CD4-positive, alpha-beta T cell treated with Interferon alpha-2 for 1 hour (primary cell): ENCODE measurements around the gene TYW1.
A peak's percentile ranks its signal among the peaks of the same experiment; 100 is the strongest.
"Not testable (repeated sequence)": the region's sequence is repeated elsewhere in the genome, so short reads cannot be mapped to it uniquely, and the experiment has no call there.

Experiments used
- DNase-seq, 2 donors: peaks; one replicate each; pipeline ENCODE4 v3.0.0-alpha.2; 2020 to 2022

The TYW1 gene

DNA sequence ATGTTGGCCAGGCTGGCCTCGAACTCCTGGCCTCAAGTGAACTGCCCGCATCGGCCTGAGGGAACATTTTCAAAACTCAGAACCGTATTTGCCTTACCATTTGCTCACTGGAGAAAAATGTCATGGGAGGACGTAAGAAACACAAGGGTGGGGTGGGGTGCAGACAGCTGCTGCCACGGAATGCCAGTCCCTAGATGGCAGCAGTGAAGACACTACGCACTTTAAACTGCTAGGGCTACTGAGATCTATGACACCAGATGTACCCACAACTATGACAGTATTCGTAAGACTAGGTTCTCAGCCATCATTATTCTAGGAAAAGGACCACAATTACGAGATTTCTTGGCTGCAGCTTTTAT lies 2.0 kb upstream of the TYW1 start:
- DNase-seq: peak; percentile 77 to 83

DNA sequence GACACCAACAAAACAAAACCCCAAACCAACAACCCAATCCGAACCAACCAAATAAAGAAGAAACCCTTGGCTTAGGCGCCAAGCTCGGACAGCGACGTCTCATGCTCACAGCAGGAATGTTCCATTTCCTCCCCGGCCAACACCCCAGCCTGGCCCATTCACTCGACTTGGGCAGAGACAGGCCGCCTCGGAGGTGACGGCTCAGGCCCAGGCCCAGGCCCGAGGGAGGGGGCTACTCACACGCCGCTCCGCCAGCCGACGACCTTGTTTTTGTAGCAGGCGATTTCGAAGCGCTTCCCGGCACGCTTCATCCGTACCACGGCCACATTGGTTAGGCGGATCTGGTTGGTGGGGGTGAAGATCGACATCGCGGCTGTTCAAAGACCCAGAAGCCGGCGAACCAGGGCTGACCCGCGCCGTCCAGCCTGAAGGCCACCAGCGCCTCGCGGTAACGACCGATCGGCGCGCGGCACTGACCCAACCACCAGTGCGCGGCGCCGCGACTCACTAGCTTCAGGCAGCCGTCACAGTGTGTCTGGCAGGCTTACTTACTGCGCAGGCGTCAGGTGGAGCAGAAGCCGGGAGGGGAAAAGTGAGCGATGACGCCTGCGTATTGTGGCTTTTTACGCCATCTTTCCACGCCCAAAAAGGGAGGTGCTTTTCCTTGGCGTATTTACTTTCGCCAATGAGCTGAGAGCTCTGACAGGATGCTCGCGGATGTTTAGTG lies 1.4 kb upstream of the TYW1 start, which contains the start of gene SBDS:
Gene SBDS (minus strand): TSS at position 537 of the 727 bp plus-strand sequence. CDS start 169 bp downstream, at position 368.
- DNase-seq: peak; percentile 98

DNA sequence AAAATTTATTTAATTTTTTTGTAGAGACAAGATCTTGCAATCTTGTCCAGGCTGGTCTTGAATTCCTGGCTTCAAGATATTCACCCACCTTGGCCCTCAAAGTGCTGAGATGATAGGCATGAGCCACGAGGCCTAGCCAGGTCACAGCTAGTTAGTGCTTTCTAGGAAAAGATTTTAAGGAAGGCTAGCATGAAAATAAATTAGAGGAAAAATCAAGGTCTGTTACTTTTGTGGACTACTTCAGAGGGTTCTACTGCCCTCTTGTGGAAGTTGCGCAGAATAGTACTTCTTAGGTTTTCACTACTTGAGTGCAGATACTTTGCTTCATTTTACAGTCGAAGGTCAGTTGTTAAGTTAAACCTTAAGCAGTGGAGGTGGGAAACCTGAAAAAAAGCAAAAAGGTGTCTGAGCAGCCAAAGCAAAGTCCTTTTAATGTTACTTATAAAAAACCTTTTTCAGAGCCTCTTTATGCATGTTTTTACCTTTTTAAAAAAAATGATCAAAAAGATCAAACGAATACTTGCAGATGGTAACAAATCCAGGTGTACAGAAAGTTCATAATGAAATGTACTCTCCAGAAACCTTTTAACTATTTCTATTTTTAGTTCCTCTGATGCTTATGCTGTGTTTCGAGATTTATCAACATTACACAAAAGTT lies 4.1 kb downstream of the TYW1 start:
- DNase-seq: peak; percentile 6 to 58

DNA sequence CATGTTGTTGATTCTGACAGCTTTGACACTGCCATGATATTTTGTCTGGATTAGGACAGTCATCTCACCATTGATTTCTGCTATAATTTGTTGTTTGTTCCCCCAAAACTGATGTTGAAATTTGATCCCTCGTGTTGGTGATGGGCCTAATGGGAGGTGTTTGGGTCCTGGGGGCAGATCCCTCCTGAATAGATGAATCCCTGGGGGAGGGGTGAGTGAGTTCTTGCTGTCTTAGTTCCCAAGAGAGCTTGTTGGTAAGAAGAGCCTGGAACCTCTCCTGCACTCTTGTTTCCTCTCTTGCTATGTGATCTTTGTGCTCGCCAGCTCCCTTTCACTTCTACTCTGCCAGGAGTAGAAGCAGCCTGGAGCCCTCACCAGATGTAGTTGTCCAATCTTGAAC lies 7.5 kb downstream of the TYW1 start:
- DNase-seq: not testable (repeated sequence)

DNA sequence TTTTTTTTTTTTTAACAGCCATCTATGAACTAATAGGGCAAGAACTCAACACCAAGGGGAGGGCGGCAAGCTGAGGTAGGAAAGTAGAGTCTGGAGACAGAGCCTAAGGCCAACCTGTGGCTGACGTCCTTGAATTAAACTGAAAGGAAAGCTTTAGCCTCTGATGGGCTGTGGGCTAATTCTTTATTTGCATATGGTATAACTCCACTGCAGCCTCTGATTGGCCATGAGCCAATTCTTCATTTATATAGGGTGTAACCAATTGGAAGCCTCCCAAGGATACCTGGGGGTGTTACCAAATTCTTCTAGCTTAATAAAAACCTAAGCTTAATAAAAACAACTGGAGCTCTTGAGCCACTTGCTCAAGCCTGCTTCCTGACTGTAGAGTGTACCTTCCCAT lies 10.3 kb downstream of the TYW1 start:
- DNase-seq: no peak

DNA sequence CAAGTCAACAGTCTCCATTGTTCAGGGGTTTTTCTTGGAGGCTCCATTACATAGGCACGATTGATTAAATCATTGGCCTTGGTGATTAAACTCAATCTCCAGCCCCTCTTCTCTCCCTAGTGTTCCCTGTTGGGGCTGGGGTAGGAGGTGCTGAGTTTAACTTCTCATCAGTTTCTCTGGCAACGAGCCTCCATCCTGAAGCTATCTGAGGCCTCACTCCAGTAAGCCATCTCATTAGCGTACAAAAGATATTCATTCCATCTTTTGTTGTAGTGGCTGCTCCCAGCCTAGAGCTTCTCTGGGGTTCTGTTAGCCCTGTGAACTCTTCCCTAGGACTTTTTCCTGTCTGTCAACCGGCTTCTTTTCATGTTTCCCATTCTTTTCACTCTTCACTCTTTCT lies 11.6 kb downstream of the TYW1 start:
- no peak for DNase-seq

DNA sequence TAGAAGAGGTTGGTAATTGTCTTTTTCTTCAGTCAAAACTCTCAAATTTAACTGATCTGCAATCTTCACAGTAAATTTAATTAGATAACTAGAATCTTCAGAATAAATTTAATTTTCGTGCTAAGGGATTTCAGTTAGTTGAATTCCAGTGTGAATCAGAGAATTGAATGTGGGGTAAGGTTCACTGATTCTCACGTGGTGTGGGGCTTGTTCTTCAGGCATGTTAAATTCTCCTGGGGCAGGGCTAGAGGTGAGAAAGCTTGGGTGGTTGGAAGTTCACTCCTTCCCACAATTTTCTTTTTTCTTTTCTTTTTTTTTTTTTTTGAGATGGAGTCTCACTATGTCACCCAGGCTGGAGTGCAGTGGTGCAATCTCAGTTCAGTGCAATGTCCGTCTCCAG lies 13.0 kb downstream of the TYW1 start:
- not testable (repeated sequence) for DNase-seq

DNA sequence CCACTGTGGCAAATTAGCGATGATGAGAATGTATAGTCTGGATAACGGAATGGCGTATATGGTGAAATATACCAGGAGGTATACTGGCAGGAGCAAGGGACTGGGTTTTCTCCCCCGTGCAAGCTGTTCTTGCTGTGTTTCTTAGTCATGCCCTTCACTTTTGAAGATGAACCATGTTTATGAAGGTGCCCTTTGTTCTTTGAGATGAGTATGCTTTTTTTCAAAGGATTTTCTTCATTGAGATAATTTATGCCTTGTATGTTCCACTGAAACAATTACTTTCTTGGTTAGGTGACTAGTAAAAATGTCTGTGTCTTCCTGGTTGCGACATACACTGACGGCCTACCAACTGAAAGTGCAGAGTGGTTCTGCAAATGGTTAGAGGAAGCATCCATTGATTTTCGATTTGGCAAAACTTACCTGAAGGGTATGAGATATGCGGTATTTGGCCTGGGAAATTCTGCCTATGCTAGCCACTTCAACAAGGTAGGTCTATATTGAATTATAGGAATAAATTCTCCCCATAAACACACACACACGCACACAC lies 17.5 kb downstream of the TYW1 start:
- DNase-seq: not testable (repeated sequence)

DNA sequence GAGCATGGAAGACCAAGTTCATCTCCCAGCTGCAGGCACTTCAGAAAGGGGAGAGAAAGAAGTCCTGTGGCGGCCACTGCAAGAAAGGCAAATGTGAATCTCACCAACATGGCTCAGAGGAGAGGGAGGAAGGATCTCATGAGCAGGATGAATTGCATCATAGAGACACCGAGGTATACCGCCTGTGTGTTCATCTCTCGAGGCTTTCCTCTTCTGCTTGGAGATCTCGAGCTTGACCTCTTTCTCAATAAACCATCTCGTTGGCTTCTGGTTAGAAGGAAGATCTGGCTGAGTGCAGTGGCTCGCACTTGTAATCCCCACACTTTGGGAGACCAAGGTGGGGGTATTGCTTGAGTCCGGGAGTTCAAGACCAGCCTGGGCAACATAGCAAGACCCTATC lies 21.3 kb downstream of the TYW1 start:
- DNase-seq: not testable (repeated sequence)

DNA sequence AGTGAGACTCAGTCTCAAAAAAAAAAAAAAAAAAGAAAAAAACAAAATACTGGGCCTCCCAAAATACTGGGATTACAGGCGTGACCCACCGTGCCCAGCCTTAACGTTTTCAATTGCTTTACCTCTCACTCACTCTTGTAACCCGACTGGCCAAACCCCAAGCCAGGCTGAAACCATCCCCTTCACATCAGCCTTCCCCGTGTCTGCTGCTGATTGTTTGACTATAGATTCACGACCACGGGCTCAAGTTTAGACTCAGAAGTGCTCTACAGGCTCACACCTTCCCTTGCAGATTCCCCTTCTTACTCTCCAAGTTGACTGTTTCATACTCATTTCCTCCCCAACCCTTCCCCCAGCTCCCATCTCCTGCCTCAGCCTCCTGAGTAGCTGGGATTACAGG lies 22.3 kb downstream of the TYW1 start:
- no peak for DNase-seq

DNA sequence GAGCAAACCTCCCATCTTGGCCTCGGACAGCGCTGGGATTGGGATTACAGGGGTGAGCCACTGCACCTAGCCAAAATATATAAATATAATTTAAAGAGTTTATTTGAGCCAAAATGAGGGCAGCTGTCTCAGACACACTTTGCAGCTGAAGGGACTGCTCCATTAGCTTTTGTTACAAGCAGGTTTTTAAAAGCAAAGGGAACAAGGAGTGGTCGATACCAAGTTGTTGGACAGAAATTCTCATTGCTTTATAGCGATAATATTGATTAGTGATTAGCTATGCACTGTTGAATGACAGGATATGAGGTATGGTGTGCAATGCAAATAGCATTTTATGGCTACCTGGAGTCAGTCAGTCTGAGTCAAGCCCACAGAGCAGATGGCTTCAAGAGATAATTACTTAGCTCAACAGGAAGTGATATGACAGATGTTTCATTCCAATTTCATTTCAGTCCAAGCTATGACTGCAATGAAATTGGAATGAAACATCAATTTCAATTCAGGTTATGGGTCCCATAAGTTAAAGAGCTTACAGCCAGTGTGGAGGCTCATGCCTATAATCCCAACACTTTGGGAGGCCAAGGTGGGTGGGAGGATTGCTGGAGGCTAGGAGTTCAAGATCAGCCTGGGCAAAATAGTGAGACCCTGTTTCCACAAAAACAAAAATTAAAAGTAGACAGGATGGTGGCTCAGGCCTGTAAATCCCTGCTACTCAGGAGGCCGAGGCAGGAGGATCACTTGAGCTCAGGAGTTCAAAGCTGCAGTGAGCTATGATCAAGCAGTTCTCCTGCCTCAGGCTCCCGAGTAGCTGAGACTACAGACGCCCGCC lies 23.1 kb downstream of the TYW1 start:
- no peak for DNase-seq

DNA sequence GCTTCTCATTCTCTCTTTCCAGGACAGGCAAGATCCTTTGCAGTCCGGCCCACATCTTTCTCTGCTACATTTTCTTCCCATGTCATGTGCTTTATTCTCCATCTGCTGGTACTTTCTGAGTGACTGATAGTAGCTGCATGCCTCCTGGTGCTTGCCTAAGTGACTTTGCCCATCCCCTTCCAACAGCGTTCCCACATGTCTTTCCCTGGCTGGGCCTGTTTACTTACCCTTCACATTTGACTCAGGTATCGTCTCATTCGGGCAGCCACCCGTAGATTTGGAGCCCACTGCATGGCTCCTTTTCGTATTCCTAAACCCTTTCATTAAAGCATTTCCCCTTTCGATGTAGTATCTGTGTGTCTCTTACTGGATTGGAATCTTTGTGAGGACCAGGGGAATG lies 24.6 kb downstream of the TYW1 start:
- no peak for DNase-seq

DNA sequence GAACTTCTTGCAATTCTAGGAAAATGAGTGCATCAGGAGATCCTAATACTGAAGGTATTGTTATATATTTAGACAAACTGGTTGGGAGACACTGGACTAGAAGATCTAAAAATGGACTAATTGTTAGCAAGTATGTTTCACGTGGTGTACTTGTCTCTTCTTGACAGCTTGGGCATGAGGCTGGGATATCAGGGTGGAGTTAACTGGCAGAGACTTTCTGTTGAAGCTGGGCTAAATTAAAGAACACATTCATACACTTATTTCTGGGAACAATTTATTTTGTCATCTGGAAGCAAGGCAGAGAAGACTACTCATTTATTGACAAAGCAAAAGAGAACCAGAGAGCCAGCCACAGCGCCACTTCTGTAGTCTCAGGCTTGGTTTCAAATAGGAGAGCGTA lies 25.9 kb downstream of the TYW1 start:
- DNase-seq: no peak

DNA sequence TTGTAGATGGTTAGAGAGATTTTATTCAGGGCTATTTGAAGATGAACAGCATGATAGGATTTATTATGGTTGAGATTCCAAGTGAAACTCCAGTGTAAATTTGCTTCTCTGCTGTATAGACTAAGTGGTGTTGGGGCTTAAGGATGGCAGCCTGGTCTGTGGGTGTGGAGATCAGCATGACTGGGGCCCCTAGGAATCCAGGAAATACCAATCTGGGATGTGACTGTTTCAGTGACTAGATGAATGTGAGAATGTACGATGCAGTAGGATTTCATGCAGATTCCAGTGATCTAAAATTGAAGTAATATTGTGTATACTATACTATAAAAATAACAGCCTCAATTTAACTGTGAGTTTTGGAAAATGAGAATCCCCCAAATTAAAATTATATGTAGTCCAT lies 28.8 kb downstream of the TYW1 start:
- not testable (repeated sequence) for DNase-seq

DNA sequence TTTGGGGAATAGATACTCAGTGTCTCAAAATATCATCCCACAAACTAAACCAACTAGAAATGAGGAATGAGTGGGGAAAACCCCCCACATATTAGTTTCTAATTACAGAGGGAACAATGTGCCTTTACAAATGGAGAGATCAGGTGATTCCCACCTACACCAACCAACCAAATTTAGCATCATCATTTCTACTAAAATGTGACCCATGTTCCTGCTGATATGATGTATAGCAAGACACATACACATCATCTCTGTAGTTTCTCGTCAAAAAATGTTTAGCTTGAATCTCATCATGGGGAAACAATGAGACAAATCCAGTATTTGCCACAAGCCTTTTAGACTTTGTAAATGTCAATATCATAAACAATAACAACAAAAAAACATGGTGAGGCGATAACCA lies 35.1 kb downstream of the TYW1 start:
- DNase-seq: not testable (repeated sequence)

DNA sequence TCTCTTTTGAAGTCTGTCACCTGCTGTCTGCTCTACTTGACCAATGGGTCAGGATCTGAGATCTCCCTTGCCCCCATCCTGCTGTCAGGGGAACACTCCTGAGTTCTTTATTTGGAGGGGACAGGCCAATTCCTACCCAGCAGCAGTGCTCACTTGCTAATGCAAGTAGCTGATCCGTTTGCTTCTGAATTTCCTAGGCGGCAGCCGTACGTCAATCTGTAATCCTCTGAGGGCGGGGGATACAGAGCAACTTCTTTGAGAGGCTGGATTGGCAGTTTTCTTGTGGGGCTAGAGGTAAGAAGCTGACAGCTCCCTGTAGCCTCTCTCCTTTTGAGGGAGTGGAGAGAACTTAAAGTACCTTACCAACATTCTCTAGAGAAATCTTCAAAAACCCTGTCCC lies 36.6 kb downstream of the TYW1 start:
- DNase-seq: no peak

DNA sequence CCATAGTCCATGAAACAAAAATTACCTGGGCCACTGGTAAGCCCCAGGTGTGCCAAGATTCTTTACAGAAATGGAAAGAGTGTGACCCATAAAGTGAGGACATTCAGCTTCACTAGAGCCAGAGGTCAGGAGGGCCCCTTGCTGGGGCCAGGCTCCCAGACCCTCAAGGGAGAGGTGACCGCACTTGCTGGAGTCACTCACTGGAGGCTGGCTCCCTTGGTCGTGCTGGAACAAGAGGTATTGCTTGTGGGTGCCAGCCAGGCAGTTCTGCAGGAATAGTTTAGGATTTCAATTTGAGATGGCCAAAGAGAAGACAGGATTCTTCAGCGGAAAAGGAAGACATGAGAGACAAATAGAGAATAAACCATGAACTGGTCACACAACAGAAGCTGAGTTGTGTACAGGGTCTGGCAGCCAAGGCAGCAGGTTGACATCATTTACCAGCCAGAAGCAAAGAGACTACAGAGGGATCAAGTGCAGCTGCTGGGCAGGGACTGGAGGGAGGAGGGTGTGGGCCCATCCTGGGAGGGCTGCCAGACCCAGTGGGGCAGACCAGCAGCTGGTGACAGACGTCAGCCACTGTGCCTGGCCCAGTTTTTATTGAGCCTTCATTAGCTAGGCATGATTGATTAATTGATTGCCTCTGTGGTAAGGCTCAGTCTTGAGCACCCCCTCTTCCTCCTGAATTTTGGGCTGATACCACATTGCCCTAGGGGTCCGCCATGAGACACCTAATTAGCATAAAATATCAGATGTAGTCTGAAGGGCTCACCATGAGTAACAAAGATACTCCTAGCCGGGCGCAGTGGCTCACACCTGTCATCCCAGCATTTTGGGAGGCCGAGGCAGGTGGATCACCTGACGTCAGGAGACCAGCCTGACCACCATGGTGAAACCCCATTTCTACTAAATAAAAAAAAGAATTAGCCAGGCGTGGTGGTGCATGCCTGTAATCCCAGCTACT lies 40.1 kb downstream of the TYW1 start:
- DNase-seq: not testable (repeated sequence)

DNA sequence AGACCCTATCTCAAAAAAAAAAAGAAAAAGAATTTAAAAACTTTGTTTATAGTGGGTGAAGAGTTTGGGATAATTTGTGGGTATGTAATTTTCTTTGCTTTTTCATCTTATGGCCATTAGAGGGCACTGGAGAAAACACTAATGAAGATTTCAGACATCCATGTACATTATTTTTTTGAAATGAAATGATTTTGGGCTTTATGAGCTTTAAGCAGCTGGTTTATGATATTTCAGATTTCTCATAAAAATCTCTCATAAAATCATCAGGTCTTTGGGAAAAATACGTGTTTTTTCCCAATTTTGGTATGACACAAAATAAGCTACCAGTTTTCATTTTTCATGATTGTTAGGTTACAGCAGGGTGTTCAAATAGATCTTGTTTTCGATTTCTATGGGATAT lies 44.2 kb downstream of the TYW1 start:
- peak in 1 of 2 donors; percentile 2 for DNase-seq

DNA sequence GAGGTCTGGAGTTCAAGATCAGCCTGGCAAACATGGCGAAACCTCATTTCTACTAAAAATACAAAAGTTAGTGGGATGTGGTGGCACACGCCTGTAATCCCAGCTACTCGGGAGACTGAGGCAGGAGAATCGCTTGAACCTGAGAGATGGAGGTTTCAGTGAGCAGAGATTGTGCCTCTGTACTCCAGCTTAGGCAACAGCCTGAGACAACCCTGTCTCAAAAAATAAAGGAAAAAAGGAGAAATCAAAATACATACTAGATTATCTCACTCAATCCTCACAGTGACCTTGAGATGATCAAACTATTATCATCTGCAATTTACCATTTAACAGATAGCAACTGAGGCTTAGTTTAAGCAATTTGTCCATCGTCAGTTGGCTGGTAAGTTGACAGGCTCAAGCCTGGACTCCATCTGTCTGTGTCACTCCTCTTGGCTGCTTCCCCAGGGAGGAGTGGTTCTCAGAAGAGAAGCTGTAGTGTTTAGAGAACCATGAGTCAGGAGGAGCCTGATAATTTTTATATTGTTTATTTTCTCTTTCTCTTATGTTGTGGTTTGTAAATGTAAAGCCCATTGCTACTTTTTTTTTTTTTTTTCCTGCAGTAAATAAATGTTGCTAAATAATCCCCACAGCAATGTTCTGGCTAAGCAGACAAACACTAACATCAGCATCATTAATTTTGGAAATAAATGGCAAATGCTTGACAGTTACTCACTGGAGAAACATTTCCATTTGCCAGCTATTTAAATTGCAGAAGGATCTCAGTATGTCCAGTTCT lies 46.3 kb downstream of the TYW1 start:
- not testable (repeated sequence) for DNase-seq

DNA sequence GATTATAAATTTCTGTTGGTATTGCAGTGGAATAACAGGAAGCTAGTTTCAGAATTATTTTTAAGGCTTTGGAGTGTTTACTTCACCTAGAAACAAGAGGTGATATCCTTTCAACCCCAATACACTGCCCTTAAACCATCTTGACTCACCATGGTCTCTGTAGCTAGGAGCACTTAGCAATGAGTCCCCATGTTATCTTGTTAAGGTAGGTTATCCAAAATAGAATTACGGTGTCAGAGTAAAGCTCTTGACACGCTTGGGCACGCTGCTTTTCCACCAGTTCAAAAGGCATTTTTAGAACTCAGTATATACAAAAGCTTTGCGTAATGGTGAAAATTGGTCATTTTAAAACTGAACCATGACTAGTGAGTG lies 46.9 kb downstream of the TYW1 start:
- DNase-seq: not testable (repeated sequence)

DNA sequence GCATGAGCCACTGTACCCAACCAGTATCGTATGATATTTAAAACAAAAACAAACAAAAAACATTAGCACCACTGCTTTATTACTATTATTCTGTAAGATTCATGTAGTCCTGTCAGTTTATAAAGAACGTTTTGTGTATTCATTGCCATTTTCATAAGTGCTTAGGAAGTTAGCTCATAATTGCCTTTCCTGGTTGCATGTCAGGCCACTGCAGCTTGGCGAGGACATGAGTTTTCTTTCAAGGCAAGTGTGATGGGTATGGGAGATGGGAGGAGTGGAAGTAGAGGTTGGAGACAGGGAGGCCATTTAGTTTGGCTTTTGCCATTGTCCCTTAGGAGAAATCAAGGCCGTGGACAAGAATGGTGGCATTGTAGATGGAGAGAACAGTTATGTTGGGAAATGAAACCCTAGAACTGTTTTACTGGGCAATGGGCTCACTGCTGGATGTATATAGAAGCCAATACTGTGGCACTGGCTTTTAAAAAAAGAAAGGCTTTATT lies 48.9 kb downstream of the TYW1 start:
- DNase-seq: no peak
